GM19240 (cell line): ENCODE data around the gene MAML1.
"Not testable (repeated sequence)": the region's sequence is repeated elsewhere in the genome, so short reads cannot be mapped to it uniquely, and the experiment has no call there.

Source experiments
- DNase-seq: peaks from one replicate; pipeline ENCODE4 v3.0.0; 2011; ENCODE audit warnings: low spot score; ENCODE audit not compliant: insufficient read length

The MAML1 gene

GRCh38 chr5:179732412-179732917 lies at the start of gene MAML1:
MAML1 (plus strand) TSS chr5:179732822; CDS start chr5:179733113, 291 bp downstream.
- DNase-seq = peak; percentile 96

GRCh38 chr5:179689212-179689611 lies 43.4 kb upstream of the MAML1 start:
- not testable (repeated sequence) for DNase-seq

- no peak for DNase-seq
These were observed 38.1 kb upstream of the MAML1 start for GRCh38 chr5:179694561-179694960.

- DNase-seq = no peak
These were observed 36.0 kb upstream of the MAML1 start for GRCh38 chr5:179696603-179697002.

- no peak for DNase-seq
These were observed 35.5 kb upstream of the MAML1 start for GRCh38 chr5:179697108-179697507.

GRCh38 chr5:179697543-179697942 lies 35.1 kb upstream of the MAML1 start:
- DNase-seq = not testable (repeated sequence)

- peak; percentile 91 for DNase-seq
These were observed 34.4 kb upstream of the MAML1 start for GRCh38 chr5:179697993-179698934.

- DNase-seq = no peak
These were observed 33.5 kb upstream of the MAML1 start, which contains the start of gene CANX for GRCh38 chr5:179698935-179699615. CANX (plus strand) TSS chr5:179698967; CDS start chr5:179705682, 6,715 bp downstream.

- no peak for DNase-seq
These were observed 32.9 kb upstream of the MAML1 start for GRCh38 chr5:179699616-179700237.

- no peak for DNase-seq
These were observed 32.2 kb upstream of the MAML1 start for GRCh38 chr5:179700401-179700918.

- no peak for DNase-seq
These were observed 16.3 kb upstream of the MAML1 start for GRCh38 chr5:179716286-179716685.

GRCh38 chr5:179720222-179720621 lies 12.4 kb upstream of the MAML1 start:
- no peak for DNase-seq

- no peak for DNase-seq
These were observed 8.5 kb upstream of the MAML1 start for GRCh38 chr5:179724163-179724562.

- no peak for DNase-seq
These were observed 5.5 kb upstream of the MAML1 start for GRCh38 chr5:179727106-179727505.

GRCh38 chr5:179729303-179729702 lies 3.3 kb upstream of the MAML1 start:
- DNase-seq = no peak

- DNase-seq = no peak
These were observed 2.9 kb upstream of the MAML1 start for GRCh38 chr5:179729727-179730126.

- DNase-seq = no peak
These were observed 2.3 kb upstream of the MAML1 start for GRCh38 chr5:179730356-179730755.

- no peak for DNase-seq
These were observed 1.8 kb upstream of the MAML1 start for GRCh38 chr5:179730852-179731251.

GRCh38 chr5:179731791-179732411 lies 721 bp upstream of the MAML1 start:
- DNase-seq = no peak

GRCh38 chr5:179732918-179733771 lies 523 bp downstream of the MAML1 start:
- no peak for DNase-seq
